ENCODE results near the gene PPP5C. TPM values are rescaled to one million over a fixed set of nuclear protein-coding genes. Genes with fewer than 3 reads are reported as not detected.
A peak's percentile ranks its signal among the peaks of the same experiment; 100 is the strongest.
"Not testable (repeated sequence)": the region's sequence is repeated elsewhere in the genome, so short reads cannot be mapped to it uniquely, and the experiment has no call there.

Gene PPP5C
- total RNA-seq, 3 donors from 2014 or later: 55.3 to 71.6 (median 59.4) TPM

DNA sequence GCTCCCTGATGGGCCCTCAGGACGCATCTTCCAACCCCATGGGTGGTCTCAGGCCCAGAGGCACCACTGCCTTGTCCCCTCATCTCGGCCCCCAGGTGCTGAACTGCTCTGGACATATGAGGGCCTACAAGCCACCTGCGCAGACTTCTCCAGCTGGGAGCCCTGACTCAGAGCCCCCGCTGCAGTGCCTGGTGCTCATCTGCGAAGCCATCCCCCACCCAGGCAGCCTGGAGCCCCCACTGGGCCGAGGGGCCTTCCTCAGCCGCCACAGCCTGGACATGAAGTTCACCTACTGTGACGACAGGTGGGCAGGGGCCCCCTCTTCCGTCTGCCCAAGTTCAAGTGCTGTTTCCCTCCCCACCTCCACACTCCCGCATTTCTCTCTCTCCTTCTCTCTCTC is 37.8 kb upstream of the PPP5C start:
- Histone ChIP-seq H3K4me1 (ENCODE audit: low read depth) (no peaks in the 10 kb centered on the region), H3K9me3 (no peaks in the 10 kb centered on the region), H3K36me3 (ENCODE audit: low read depth) (no peaks in the 10 kb centered on the region), H3K4me3 (no peak overlapping the region)
- DNase-seq (no peak), ATAC-seq (no peak)
- intact Hi-C loops (cut with DNase I, micrococcal nuclease): no loop called here
- TF ChIP-seq, protein P1, sequence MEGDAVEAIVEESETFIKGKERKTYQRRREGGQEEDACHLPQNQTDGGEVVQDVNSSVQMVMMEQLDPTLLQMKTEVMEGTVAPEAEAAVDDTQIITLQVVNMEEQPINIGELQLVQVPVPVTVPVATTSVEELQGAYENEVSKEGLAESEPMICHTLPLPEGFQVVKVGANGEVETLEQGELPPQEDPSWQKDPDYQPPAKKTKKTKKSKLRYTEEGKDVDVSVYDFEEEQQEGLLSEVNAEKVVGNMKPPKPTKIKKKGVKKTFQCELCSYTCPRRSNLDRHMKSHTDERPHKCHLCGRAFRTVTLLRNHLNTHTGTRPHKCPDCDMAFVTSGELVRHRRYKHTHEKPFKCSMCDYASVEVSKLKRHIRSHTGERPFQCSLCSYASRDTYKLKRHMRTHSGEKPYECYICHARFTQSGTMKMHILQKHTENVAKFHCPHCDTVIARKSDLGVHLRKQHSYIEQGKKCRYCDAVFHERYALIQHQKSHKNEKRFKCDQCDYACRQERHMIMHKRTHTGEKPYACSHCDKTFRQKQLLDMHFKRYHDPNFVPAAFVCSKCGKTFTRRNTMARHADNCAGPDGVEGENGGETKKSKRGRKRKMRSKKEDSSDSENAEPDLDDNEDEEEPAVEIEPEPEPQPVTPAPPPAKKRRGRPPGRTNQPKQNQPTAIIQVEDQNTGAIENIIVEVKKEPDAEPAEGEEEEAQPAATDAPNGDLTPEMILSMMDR (IDR thresholded peaks at IDR 0.05): no peak

DNA sequence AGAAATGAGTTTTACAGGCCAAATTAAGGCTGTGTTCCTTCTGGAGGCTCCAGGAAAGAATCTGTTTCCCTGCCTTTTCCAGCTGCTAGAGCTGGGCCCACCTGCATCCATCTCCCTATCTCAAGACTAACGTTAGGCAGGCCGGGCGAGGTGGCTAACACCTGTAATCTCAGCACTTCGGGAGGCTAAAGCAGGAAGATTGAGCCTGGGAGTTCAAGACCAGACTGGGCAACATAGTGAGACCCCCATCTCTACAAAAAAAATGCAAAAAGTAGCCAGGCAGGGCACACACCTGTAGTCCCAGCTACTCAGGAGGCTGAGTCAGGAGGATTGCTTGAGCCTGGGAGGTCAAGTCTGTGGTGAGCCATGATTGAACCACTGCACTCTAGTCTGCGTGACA is 35.4 kb upstream of the PPP5C start:
- intact Hi-C loops (cut with DNase I, micrococcal nuclease): no loop called here
- no peaks in the 10 kb centered on the region for H3K36me3 ChIP-seq (ENCODE audit: low read depth)

DNA sequence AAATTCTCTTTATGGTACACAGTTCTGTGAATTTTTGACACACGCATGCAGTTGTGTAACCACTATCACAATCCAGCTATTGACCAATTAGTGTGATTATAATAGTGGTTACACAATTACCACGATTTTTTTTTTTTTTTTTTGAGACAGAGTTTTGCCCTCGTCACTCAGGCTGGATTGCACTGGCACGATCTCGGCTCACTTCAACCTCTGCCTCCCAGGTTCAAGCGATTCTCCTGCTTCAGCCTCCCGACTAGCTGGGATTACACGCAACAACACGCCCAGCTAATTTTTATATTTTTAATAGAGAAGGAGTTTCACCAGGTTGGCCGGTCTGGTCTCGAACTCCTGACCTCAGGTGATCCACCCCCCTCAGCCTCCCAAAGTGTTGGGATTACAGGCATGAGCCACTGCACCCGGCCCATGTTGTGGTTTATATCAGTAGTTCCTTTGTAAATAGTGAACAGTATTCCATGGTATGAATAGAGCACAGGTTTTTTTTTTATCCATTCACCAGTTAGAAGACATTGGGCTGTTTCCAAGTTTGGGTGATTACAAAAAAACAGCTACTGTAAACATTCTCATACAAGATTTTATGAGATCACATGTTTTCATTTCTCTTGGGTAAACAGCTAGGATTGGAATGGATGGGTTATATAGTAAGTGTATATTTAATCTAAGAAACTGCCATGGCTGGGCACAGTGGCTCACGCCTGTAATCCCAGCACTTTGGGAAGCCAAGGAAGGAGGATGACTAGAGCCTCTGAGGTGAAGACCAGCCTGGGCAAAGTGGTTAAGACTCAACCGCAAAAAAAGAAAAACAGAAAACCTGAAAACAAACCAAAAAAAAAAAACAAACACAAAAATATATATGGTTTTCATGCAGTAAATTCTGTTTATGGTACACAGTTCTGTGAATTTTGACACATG is 33.1 kb upstream of the PPP5C start:
- H3K9me3 ChIP-seq; H3K36me3 ChIP-seq (ENCODE audit: low read depth); H3K4me3 ChIP-seq; H3K4me1 ChIP-seq (ENCODE audit: low read depth); intact Hi-C loops (cut with DNase I, micrococcal nuclease): not testable (repeated sequence)
- peak in 2 of 3 donors; percentile 58 to 66 for DNase-seq
- ATAC-seq: peak; percentile 76

More for the DNA sequence above, 35.4 kb upstream of the PPP5C start:
- Histone ChIP-seq H3K4me1 (ENCODE audit: low read depth) (no peaks in the 10 kb centered on the region), H3K4me3 (no peak overlapping the region), H3K9me3 (no peaks in the 10 kb centered on the region)
- DNase-seq (no peak), ATAC-seq (no peak)
- TF ChIP-seq, protein P1 (IDR thresholded peaks at IDR 0.05): no peak

DNA sequence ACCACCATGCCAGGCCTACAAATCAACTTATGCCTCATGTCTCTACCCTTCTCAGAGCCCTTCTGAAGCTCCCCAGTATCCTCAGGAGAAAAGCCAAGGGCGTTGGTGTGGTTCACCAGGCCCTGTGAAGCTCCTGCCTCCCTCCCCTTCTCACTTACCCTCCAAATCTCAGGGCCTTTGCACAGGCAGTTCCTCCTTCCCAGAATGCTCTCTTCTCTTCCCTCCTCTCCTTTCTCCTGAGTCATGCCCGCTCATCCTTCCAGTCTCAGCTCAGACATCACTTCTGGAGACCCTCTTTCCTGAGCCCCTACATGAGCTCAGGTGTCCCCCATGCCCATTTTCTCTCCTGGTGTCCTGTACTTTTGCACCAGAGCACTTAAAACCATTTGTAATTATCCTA is 29.5 kb upstream of the PPP5C start:
- intact Hi-C loops (cut with DNase I, micrococcal nuclease): no loop called here
- DNase-seq: no peak
- H3K9me3 ChIP-seq: no peaks in the 10 kb centered on the region
- H3K4me1 ChIP-seq (ENCODE audit: low read depth): no peaks in the 10 kb centered on the region
- no peak overlapping the region for H3K4me3 ChIP-seq
- TF ChIP-seq, protein P1 (IDR thresholded peaks at IDR 0.05): no peak
- ATAC-seq: no peak
- no peaks in the 10 kb centered on the region for H3K36me3 ChIP-seq (ENCODE audit: low read depth)

DNA sequence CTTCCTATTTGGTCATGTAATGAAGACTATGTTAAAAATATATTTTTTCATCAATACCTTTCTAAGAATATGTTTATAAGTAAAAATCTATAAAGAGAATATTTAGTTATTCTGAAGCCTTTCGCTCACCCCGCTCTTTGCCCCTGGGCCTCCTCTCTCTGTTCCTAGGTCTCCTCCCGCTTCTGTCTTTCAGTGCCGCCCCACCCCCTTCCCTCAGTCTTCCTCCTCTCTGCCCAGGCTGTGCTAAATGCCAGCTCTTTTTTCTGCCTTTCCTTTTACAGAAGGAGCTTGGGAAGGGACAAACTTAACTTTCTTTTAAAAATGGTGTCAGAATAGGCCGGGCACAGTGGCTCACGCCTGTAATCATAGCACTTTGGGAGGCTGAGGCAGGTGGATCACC is 27.3 kb upstream of the PPP5C start:
- ATAC-seq: no peak
- Histone ChIP-seq H3K36me3 (ENCODE audit: low read depth) (no peaks in the 10 kb centered on the region), H3K9me3 (no peaks in the 10 kb centered on the region)

DNA sequence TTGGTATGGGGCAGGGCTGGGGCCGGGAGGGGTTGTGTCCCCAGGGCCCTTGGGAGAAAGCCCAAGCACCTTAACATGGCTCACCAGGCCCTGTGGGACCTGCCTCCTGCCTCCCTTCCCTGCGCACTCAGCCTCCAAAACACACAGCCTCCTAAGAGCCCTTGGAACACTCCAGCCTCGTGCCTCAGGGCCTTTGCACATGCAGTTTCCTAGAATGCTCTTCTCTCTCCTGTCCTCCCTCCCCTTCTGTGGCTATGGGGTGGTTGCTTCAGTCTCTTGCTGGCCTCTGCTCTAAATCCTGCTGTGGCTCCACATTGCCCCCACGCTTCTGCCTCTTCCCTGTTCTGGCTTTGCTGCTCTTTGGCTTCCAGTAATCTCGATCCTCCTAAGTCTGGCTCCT is 26.3 kb upstream of the PPP5C start:
- no peak for DNase-seq
- H3K4me3 ChIP-seq: no peak overlapping the region
- no peak for ATAC-seq
- H3K36me3 ChIP-seq (ENCODE audit: low read depth): no peaks in the 10 kb centered on the region
- H3K4me1 ChIP-seq (ENCODE audit: low read depth): no peaks in the 10 kb centered on the region
- no peaks in the 10 kb centered on the region for H3K9me3 ChIP-seq
- TF ChIP-seq, protein P1 (IDR thresholded peaks at IDR 0.05): no peak
- intact Hi-C loops (cut with DNase I, micrococcal nuclease): no loop called here

More for the DNA sequence above, 27.3 kb upstream of the PPP5C start:
- Histone ChIP-seq H3K4me3 (no peak overlapping the region), H3K4me1 (ENCODE audit: low read depth) (no peaks in the 10 kb centered on the region)
- no peak for DNase-seq
- TF ChIP-seq, protein P1 (IDR thresholded peaks at IDR 0.05): no peak
- intact Hi-C loops (cut with DNase I, micrococcal nuclease): no loop called here

All from mucosa of descending colon (tissue), 3 donors.